Testis (tissue), 2 donors: ENCODE data around the gene LCNL1.

Experiments
- CTCF ChIP-seq, 3 experiments: fragments of 450-650 bp in 2 of 3; fragments of 200-600 bp in 1 of 3; sonication (generic) in 1 of 3; IDR thresholded peaks; one replicate each; pipeline ENCODE4 v1.5.1; 2016 to 2019; ENCODE audit warnings: antibody characterized with exemption in 3 of 3, mild to moderate bottlenecking in 2 of 3, moderate library complexity in 1 of 3
- POLR2A ChIP-seq: fragments of 450-650 bp; IDR thresholded peaks from one replicate; pipeline ENCODE4 v1.6.1; 2017; ENCODE audit warnings: antibody characterized with exemption, mild to moderate bottlenecking, moderate library complexity

- TF ChIP-seq CTCF (IDR thresholded peaks at IDR 0.05) (no peak), POLR2A (no peak)
Observed at GRCh38 chr9:136978073-136978864, 4.5 kb upstream of the LCNL1 start.
